ENCODE measurements around the gene STX3. TPM values are rescaled to one million over a fixed set of nuclear protein-coding genes. Genes with fewer than 3 reads are reported as not detected.

Gene STX3
- total RNA-seq, 1 experiment from 2014 or later, result 12.1 TPM

DNA sequence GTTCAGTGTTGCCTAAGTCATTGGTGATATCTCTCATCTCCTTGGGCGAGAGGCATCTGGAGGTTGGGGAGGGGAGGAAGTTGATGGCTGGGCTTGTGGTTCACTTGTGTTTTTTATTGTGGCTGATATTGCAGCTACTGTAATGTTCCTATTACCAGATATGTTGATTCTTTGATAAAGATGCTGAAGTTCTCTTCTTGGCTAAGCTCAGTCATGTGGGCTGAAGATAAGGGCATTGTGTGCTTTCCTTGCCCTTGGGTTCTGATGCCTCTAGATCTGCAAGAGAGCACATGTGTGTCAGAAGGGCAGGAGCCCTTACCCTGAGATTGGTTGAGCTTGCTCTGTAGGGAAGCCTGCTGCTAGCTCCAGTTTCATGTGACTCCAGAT is 12.0 kb downstream of the STX3 start:
- no peak for DNase-seq (ENCODE audit: unreplicated experiment)
- TF ChIP-seq, protein P1, sequence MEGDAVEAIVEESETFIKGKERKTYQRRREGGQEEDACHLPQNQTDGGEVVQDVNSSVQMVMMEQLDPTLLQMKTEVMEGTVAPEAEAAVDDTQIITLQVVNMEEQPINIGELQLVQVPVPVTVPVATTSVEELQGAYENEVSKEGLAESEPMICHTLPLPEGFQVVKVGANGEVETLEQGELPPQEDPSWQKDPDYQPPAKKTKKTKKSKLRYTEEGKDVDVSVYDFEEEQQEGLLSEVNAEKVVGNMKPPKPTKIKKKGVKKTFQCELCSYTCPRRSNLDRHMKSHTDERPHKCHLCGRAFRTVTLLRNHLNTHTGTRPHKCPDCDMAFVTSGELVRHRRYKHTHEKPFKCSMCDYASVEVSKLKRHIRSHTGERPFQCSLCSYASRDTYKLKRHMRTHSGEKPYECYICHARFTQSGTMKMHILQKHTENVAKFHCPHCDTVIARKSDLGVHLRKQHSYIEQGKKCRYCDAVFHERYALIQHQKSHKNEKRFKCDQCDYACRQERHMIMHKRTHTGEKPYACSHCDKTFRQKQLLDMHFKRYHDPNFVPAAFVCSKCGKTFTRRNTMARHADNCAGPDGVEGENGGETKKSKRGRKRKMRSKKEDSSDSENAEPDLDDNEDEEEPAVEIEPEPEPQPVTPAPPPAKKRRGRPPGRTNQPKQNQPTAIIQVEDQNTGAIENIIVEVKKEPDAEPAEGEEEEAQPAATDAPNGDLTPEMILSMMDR (IDR thresholded peaks at IDR 0.05; ENCODE audit: unreplicated experiment), result no peak
- Mint-ChIP-seq H3K9me3 (ENCODE audit: unreplicated experiment) (no peaks in the 10 kb centered on the region), H3K4me3 (ENCODE audit: unreplicated experiment) (no peak overlapping the region), H3K27ac (ENCODE audit: low read depth, unreplicated experiment) (no peak overlapping the region), H3K4me1 (ENCODE audit: insufficient read depth, unreplicated experiment) (peaks cover 7% of the 10 kb centered on the region), H3K36me3 (ENCODE audit: insufficient read depth, unreplicated experiment) (peaks cover 4% of the 10 kb centered on the region), H3K27me3 (ENCODE audit: insufficient read depth, unreplicated experiment) (no peaks in the 10 kb centered on the region)
- intact Hi-C loops (cut with micrococcal nuclease), result no loop called here
- ChIA-PET POLR2A (no interaction called here), CTCF (interaction anchor here (1.0 to 2.9 kb wide), 3 partner anchors 9 to 35 kb away, joined by 3 to 13 read pairs (median 4); partner anchors contain the start of gene STX3)
- BruUV-seq (replicated peaks), result no TSS peak

DNA sequence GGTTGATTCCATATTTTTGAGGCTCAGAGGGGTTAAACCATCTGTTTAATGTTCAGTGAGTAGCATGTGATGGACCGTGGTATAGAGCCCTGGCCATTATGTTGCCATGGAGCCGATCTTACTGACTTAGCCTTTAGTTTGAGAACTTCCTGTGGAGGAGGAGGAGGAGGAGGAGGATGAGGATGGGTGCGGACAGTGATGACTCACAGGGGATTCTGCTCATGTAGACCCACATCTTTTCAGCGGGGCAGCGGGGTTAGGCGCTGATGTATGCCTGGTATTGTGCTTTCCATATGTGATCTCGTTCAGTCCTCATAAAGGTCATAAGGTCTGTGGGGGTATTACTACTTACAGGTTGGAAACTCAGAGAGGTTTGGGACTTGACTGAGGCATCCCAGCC is 13.9 kb downstream of the STX3 start:
- intact Hi-C loops (cut with micrococcal nuclease), result no loop called here
- Mint-ChIP-seq H3K4me3 (ENCODE audit: unreplicated experiment) (no peak overlapping the region), H3K4me1 (ENCODE audit: insufficient read depth, unreplicated experiment) (peaks cover 7% of the 10 kb centered on the region), H3K27ac (ENCODE audit: low read depth, unreplicated experiment) (no peak overlapping the region), H3K27me3 (ENCODE audit: insufficient read depth, unreplicated experiment) (no peaks in the 10 kb centered on the region), H3K36me3 (ENCODE audit: insufficient read depth, unreplicated experiment) (peaks cover 18% of the 10 kb centered on the region), H3K9me3 (ENCODE audit: unreplicated experiment) (no peaks in the 10 kb centered on the region)
- POLR2A ChIA-PET, result no interaction called here
- TF ChIP-seq, protein P1 (IDR thresholded peaks at IDR 0.05; ENCODE audit: unreplicated experiment), result no peak
- CTCF ChIA-PET, result interaction anchor here (0.6 to 1.8 kb wide), 2 partner anchors 15 to 16 kb away, joined by 3 to 6 read pairs; partner anchors contain the start of gene STX3
- DNase-seq (ENCODE audit: unreplicated experiment), result no peak
- BruUV-seq (replicated peaks), result no TSS peak

DNA sequence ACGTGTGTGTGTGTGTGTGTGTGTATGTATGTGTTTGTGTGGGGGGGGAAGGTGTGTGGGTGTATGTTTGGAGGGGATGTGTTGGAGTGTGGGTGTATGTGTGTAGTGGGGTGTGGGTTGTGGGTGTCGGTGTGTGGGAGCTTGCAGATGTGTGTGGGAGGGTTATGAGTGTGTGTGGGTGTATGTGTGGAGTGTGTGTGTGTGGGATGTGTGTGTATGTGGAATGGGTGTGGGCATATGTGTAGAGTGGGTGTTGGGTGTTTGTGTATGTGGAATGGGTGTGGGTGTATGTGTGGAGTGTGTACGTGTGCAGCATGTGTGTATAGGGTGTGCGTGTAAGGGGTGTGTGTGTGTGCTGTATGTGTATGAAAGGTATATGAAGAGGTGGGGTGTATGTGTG is 14.7 kb downstream of the STX3 start:
- intact Hi-C loops (cut with micrococcal nuclease), result no loop called here
- Mint-ChIP-seq H3K4me3 (ENCODE audit: unreplicated experiment) (no peak overlapping the region), H3K27me3 (ENCODE audit: insufficient read depth, unreplicated experiment) (no peaks in the 10 kb centered on the region), H3K27ac (ENCODE audit: low read depth, unreplicated experiment) (no peak overlapping the region), H3K4me1 (ENCODE audit: insufficient read depth, unreplicated experiment) (peaks cover 7% of the 10 kb centered on the region), H3K9me3 (ENCODE audit: unreplicated experiment) (no peaks in the 10 kb centered on the region), H3K36me3 (ENCODE audit: insufficient read depth, unreplicated experiment) (peaks cover 25% of the 10 kb centered on the region)
- CTCF ChIA-PET, result interaction anchor here (0.6 to 1.8 kb wide), 3 partner anchors 16 to 865 kb away, joined by 3 to 6 read pairs (median 6); partner anchors contain the start of gene STX3
- BruUV-seq (replicated peaks), result no TSS peak
- DNase-seq (ENCODE audit: unreplicated experiment), result no peak
- POLR2A ChIA-PET, result no interaction called here
- TF ChIP-seq, protein P1 (IDR thresholded peaks at IDR 0.05; ENCODE audit: unreplicated experiment), result no peak

DNA sequence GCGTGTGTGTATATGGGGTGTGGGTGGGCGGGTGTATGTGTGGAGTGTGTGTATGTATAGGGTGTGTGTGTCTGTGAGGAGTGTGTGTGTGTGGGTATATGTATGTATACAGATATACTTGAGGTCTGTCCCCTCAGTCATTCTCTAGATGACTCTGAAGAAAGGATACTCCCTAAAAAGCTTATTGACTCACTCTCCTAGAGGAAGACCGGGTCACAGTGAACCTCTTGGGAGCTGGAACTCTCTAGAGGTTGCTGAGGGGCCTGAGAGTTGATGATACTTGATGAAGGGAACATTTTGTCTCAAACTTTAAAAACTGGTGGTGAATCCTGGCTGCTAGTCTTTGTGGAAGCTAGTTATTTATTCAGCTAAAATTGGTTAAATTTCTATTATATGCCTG is 15.1 kb downstream of the STX3 start:
- Mint-ChIP-seq H3K27me3 (ENCODE audit: insufficient read depth, unreplicated experiment) (no peaks in the 10 kb centered on the region), H3K36me3 (ENCODE audit: insufficient read depth, unreplicated experiment) (peaks cover 30% of the 10 kb centered on the region), H3K9me3 (ENCODE audit: unreplicated experiment) (no peaks in the 10 kb centered on the region), H3K4me1 (ENCODE audit: insufficient read depth, unreplicated experiment) (peaks cover 2% of the 10 kb centered on the region), H3K4me3 (ENCODE audit: unreplicated experiment) (no peak overlapping the region), H3K27ac (ENCODE audit: low read depth, unreplicated experiment) (no peak overlapping the region)
- intact Hi-C loops (cut with micrococcal nuclease), result no loop called here
- DNase-seq (ENCODE audit: unreplicated experiment), result no peak
- TF ChIP-seq, protein P1 (IDR thresholded peaks at IDR 0.05; ENCODE audit: unreplicated experiment), result no peak
- no TSS peak for BruUV-seq (replicated peaks)
- CTCF ChIA-PET, result interaction anchor here (0.6 to 1.8 kb wide), 2 partner anchors 16 to 864 kb away, joined by 6 read pairs; partner anchors contain the start of gene STX3
- POLR2A ChIA-PET, result no interaction called here
